ENCODE data around the gene SLC13A4. TPM values are rescaled to one million over a fixed set of nuclear protein-coding genes. Genes with fewer than 3 reads are reported as not detected.

SLC13A4 gene
- total and polyA plus RNA-seq, 2 of the 13 experiments (the other 11 are each of a cell fraction or from before 2014, with no cell fraction given): 0.04 TPM; not detected in 1

DNA sequence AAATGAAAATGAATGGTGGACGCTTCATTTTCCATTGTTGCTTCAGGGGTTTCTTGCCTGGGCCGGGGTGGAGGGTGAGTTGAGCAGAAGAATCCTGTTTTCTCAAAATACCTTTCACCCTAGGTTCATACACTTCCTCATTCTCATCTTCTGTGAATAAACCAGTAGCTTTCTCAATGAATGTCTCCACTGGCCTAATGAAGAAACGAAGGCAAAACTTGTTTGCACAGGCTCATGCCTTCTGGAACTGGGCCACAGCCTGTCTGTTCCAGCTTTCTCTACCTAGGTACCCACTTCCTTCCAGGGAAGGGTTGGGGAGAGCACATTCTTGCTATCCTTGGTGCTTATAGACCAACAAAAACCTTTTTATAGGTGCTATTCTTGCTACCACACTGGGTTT lies 44.4 kb downstream of the SLC13A4 start:
- DNase-seq (ENCODE audit: low spot score) (no peak), ATAC-seq (no peak), FAIRE-seq (no peak)
- Histone ChIP-seq H3K4me2 (ENCODE audit: low read depth, low read length) (no peak overlapping the region), H3K79me2 (ENCODE audit: insufficient read depth, low read length) (no peaks in the 10 kb centered on the region), H3K9me3 (ENCODE audit: low read length) (no peaks in the 10 kb centered on the region), H2AFZ (ENCODE audit: low read length) (no peak overlapping the region), H3K9ac (ENCODE audit: insufficient read depth, low read depth, low read length) (no peak overlapping the region), H3K27me3 (ENCODE audit: control insufficient read depth in 1 of 2, insufficient read depth in 2 of 2, low read length in 2 of 2) (no peaks in the 10 kb centered on the region), H3K4me3 (replicated peaks in 1 of 3; ENCODE audit: insufficient read depth in 1 of 3, low read depth in 2 of 3, low read length in 3 of 3) (no peak overlapping the region), H4K20me1 (ENCODE audit: insufficient read depth, low read length) (no peaks in the 10 kb centered on the region), H3K36me3 (replicated peaks in 1 of 2; ENCODE audit: control insufficient read depth in 1 of 2, insufficient read depth in 2 of 2, low read length in 2 of 2) (peaks cover 0 to 5% of the 10 kb centered on the region in 2 experiments; a peak in 2 of 5 replicates), H3K4me1 (ENCODE audit: insufficient read depth, low read length) (no peaks in the 10 kb centered on the region), H3K27ac (ENCODE audit: extremely low read length, insufficient read depth, low read length) (no peak overlapping the region)
- intact Hi-C loops (cut with micrococcal nuclease; ENCODE audit: unreplicated experiment): no loop called here
- POLR2A ChIA-PET: no interaction called here
- in situ Hi-C loops (cut with HindIII; ENCODE audit: extremely low pct_ligation_motif_present, low pct_unique_long_range_greater_than_20kb): no loop called here
- BruUV-seq (replicated peaks): no TSS peak
- CTCF ChIA-PET (ENCODE audit: low intra/inter-chr PET ratio, low total read pairs): no interaction called here
- 98% methylated on average over 3 of the region's 3 CpGs for WGBS (ENCODE audit: low lambda C conversion rate)
- TF ChIP-seq, protein P1, sequence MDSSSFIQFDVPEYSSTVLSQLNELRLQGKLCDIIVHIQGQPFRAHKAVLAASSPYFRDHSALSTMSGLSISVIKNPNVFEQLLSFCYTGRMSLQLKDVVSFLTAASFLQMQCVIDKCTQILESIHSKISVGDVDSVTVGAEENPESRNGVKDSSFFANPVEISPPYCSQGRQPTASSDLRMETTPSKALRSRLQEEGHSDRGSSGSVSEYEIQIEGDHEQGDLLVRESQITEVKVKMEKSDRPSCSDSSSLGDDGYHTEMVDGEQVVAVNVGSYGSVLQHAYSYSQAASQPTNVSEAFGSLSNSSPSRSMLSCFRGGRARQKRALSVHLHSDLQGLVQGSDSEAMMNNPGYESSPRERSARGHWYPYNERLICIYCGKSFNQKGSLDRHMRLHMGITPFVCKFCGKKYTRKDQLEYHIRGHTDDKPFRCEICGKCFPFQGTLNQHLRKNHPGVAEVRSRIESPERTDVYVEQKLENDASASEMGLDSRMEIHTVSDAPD (CRISPR knock-in tag; IDR thresholded peaks at IDR 0.05): no peak
- TF ChIP-seq, protein P2, sequence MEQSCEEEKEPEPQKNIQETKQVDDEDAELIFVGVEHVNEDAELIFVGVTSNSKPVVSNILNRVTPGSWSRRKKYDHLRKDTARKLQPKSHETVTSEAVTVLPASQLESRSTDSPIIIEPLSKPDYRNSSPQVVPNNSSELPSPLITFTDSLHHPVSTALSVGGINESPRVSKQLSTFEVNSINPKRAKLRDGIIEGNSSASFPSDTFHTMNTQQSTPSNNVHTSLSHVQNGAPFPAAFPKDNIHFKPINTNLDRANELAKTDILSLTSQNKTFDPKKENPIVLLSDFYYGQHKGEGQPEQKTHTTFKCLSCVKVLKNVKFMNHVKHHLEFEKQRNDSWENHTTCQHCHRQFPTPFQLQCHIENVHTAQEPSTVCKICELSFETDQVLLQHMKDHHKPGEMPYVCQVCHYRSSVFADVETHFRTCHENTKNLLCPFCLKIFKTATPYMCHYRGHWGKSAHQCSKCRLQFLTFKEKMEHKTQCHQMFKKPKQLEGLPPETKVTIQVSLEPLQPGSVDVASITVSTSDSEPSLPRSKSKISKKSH (CRISPR knock-in tag; IDR thresholded peaks at IDR 0.05; ENCODE audit: borderline replicate concordance): no peak
- TF ChIP-seq ZNF160 (CRISPR knock-in tag; IDR thresholded peaks at IDR 0.05) (no peak), ZNF569 (CRISPR knock-in tag; IDR thresholded peaks at IDR 0.05; ENCODE audit: borderline replicate concordance) (no peak), KDM5A (IDR thresholded peaks at IDR 0.05; ENCODE audit: borderline replicate concordance, low read length) (no peak), ZSCAN22 (CRISPR knock-in tag; IDR thresholded peaks at IDR 0.05) (no peak), ZBTB39 (CRISPR knock-in tag; IDR thresholded peaks at IDR 0.05) (no peak), AKAP8 (CRISPR knock-in tag; IDR thresholded peaks at IDR 0.05) (no peak), ZBTB10 (CRISPR knock-in tag; IDR thresholded peaks at IDR 0.05; ENCODE audit: borderline replicate concordance) (no peak), ZNF430 (CRISPR knock-in tag; IDR thresholded peaks at IDR 0.05) (no peak), ZKSCAN8 (CRISPR knock-in tag; IDR thresholded peaks at IDR 0.05; ENCODE audit: borderline replicate concordance) (no peak), ZNF17 (CRISPR knock-in tag; IDR thresholded peaks at IDR 0.05) (no peak), ZNF605 (CRISPR knock-in tag; IDR thresholded peaks at IDR 0.05) (no peak), MTF1 (CRISPR knock-in tag; IDR thresholded peaks at IDR 0.05) (no peak), MAFG (CRISPR knock-in tag; IDR thresholded peaks at IDR 0.05) (no peak)
- TF ChIP-seq, protein P3, sequence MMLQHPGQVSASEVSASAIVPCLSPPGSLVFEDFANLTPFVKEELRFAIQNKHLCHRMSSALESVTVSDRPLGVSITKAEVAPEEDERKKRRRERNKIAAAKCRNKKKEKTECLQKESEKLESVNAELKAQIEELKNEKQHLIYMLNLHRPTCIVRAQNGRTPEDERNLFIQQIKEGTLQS (CRISPR knock-in tag; IDR thresholded peaks at IDR 0.05): no peak

Data from HepG2 (cell line).